ENCODE results near the gene AGO3. TPM values are rescaled to one million over a fixed set of nuclear protein-coding genes. Genes with fewer than 3 reads are reported as not detected.

AGO3 gene
- total and polyA plus RNA-seq, 10 of the 15 experiments (the other 5 are each of a cell fraction or from before 2014, with no cell fraction given): 3.9 to 35.2 (median 12.5) TPM

DNA sequence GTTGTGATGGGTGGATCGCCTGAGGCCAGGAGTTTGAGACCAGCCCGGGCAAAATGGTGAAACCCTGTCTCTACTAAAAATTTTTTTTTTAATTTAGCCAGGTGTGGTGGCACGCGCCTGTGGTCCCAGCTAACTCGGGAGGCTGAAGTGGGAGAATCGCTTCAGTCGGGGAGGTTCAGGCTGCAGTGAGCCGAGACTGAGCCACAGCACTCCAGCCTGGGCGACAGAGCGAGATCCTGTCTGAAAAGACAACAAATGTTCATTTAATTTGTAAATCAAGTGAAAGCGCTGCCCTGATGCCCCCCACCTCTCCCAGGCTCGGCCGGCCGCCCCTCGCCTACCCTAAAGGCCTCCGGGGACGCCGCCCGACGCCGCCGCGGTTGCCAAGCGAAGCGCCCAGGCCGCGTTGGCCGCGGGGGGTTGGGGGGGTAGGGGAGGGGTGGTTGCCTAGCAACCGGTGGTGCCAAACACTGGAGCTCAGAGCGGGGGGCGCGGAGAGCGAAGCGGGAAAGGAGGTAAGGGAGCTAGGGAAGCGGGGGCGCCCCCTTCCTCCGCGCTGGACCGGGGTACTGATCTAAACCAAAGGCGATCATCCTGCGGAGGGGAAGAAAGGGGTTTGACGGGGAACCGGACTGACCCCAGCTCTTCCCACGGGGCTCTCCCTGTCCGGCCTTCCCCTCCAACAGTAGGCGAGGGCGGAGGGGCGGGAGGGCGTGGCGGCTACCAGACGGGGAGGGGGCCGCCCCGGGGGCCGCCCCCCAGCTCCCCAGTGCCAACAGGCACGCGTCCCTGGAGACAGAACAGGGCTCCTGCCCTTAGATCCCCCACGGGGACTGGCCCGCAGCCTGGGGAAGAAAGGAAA is 153.0 kb downstream of the AGO3 start, which contains the start of gene TEKT2:
TSS of gene TEKT2 (plus strand) at position 460 of the 862 bp plus-strand sequence. CDS start 828 bp downstream, outside the sequence.
- FAIRE-seq: no peak
- no peaks in the 10 kb centered on the region for H3K9me3 ChIP-seq (replicated peaks; ENCODE audit: control insufficient read depth, insufficient read depth, low read length)
- ChIA-PET SMC1A (ENCODE audit: uncharacterized antibody, unreplicated experiment) (no interaction called here), RAD21 (ENCODE audit: unreplicated experiment) (no interaction called here), POLR2A (no interaction called here), CTCF (no interaction called here)
- no peaks in the 10 kb centered on the region; a peak in 1 of 4 replicates for H3K27me3 ChIP-seq (replicated peaks in 1 of 2; ENCODE audit: control insufficient read depth in 2 of 2, insufficient read depth in 2 of 2, low read length in 1 of 2)
- BruUV-seq (replicated peaks): no TSS peak
- TF ChIP-seq BMI1 (IDR thresholded peaks at IDR 0.05; ENCODE audit: borderline replicate concordance) (peak; percentile 73), EED (IDR thresholded peaks at IDR 0.05; ENCODE audit: low read depth) (no peak), NFYB (IDR thresholded peaks at IDR 0.05; ENCODE audit: insufficient read depth, low read depth, low read length) (no peak)
- WGBS (ENCODE audit: insufficient coverage, insufficient replicate concordance, low lambda C conversion rate, missing lambda C conversion rate): 29% methylated on average over 48 of the region's 59 CpGs
- no peaks in the 10 kb centered on the region for H3K36me3 ChIP-seq (ENCODE audit: control insufficient read depth in 2 of 2, insufficient read depth in 2 of 2, low read length in 1 of 2)
- peak within 1 kb of the TSS; percentile 57 for H2AFZ ChIP-seq (ENCODE audit: control insufficient read depth, low read depth, low read length)
- peaks cover 2% of the 10 kb centered on the region for H3K79me2 ChIP-seq (ENCODE audit: control insufficient read depth, insufficient read depth, low read length)
- H3K4me1 ChIP-seq (ENCODE audit: control insufficient read depth, insufficient read depth, low read length): no peaks in the 10 kb centered on the region; the same call in 1 of the 2 replicates
- in situ Hi-C loops (cut with MboI): no loop called here
- H3K4me3 ChIP-seq: peak within 1 kb of the TSS; percentile 32; the same call in 1 of the 2 replicates
- ATAC-seq: no peak
- H3K9ac ChIP-seq (ENCODE audit: control insufficient read depth, insufficient read depth, low read length): no peak within 1 kb of the TSS
- H3K27ac ChIP-seq (ENCODE audit: control insufficient read depth, insufficient read depth): no peak within 1 kb of the TSS
- DNase-seq (ENCODE audit: low read depth, low spot score): no peak
- no peaks in the 10 kb centered on the region for H4K20me1 ChIP-seq (ENCODE audit: control insufficient read depth, insufficient read depth)
- intact Hi-C loops (cut with micrococcal nuclease; ENCODE audit: unreplicated experiment): loop anchor here (10.0 kb wide), 1 partner anchor 199 kb away; the partner anchor contains the start of gene AGO1
- H3K4me2 ChIP-seq (ENCODE audit: control insufficient read depth, insufficient read depth): peak within 1 kb of the TSS; percentile 39; the same call in 1 of the 2 replicates

DNA sequence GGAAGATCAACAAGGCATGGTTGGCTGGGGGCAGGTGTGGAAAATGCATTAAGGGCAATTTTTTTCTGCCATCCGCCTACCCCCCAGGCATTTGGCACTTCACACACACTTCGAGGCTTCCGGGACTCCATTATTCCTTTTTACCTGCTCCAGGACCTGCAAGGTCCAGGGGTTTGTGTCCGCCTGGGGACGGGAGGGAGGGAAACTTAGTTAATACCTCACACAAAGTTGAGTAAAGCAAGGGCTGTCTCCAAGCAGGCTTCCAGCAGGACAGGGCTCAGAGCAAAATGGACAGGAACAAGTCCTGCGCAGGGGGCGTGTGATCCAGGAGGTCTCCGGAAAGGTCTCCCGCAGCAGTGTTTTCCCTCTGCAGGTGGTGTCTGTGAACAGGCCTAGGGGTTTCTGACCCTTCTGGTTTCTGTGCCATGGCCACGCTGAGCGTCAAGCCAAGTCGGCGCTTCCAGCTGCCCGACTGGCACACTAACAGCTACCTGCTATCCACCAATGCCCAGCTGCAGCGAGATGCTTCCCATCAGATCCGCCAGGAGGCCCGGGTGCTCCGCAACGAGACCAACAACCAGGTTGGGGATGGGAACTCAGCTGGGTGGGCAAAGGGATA is 153.7 kb downstream of the AGO3 start:
- FAIRE-seq (no peak), DNase-seq (ENCODE audit: low read depth, low spot score) (no peak), ATAC-seq (no peak)
- ChIA-PET POLR2A (no interaction called here), CTCF (no interaction called here), RAD21 (ENCODE audit: unreplicated experiment) (no interaction called here), SMC1A (ENCODE audit: uncharacterized antibody, unreplicated experiment) (no interaction called here)
- Histone ChIP-seq H4K20me1 (ENCODE audit: control insufficient read depth, insufficient read depth) (no peaks in the 10 kb centered on the region), H3K4me3 (0 out of 2 replicates have a peak overlapping the region, but pooled peaks have one; percentile 32), H3K36me3 (ENCODE audit: control insufficient read depth in 2 of 2, insufficient read depth in 2 of 2, low read length in 1 of 2) (no peaks in the 10 kb centered on the region), H3K79me2 (ENCODE audit: control insufficient read depth, insufficient read depth, low read length) (peaks cover 9% of the 10 kb centered on the region), H2AFZ (ENCODE audit: control insufficient read depth, low read depth, low read length) (peak overlapping the region; percentile 4), H3K9ac (ENCODE audit: control insufficient read depth, insufficient read depth, low read length) (no peak overlapping the region), H3K4me2 (ENCODE audit: control insufficient read depth, insufficient read depth) (peak overlapping the region; percentile 39; the same call in 1 of the 2 replicates), H3K4me1 (ENCODE audit: control insufficient read depth, insufficient read depth, low read length) (no peaks in the 10 kb centered on the region; the same call in 1 of the 2 replicates), H3K9me3 (replicated peaks; ENCODE audit: control insufficient read depth, insufficient read depth, low read length) (no peaks in the 10 kb centered on the region), H3K27ac (ENCODE audit: control insufficient read depth, insufficient read depth) (no peak overlapping the region), H3K27me3 (replicated peaks in 1 of 2; ENCODE audit: control insufficient read depth in 2 of 2, insufficient read depth in 2 of 2, low read length in 1 of 2) (no peaks in the 10 kb centered on the region; a peak in 1 of 4 replicates)
- in situ Hi-C loops (cut with MboI) (no loop called here), intact Hi-C loops (cut with micrococcal nuclease; ENCODE audit: unreplicated experiment) (loop anchor here (5.0 to 10.0 kb wide), 2 partner anchors 200 to 227 kb away; partner anchors contain the start of gene AGO1)
- BruUV-seq (replicated peaks): no TSS peak
- 72% methylated on average over 19 of the region's 19 CpGs for WGBS (ENCODE audit: insufficient coverage, insufficient replicate concordance, low lambda C conversion rate, missing lambda C conversion rate)
- no peak for TF ChIP-seq HCFC1 (IDR thresholded peaks at IDR 0.05; ENCODE audit: low read length)
- no peak for TF ChIP-seq TAF1 (IDR thresholded peaks at IDR 0.05; ENCODE audit: borderline replicate concordance, low read depth, low read length)
- no peak for TF ChIP-seq PAX5 (IDR thresholded peaks at IDR 0.05; ENCODE audit: borderline replicate concordance, low read depth, low read length)
- no peak for TF ChIP-seq BACH1 (IDR thresholded peaks at IDR 0.05; ENCODE audit: borderline replicate concordance)
- TF ChIP-seq FOXM1 (IDR thresholded peaks at IDR 0.05; ENCODE audit: low read depth, low read length): no peak
- TF ChIP-seq NFYA (IDR thresholded peaks at IDR 0.05; ENCODE audit: borderline replicate concordance, low read depth, low read length): no peak
- no peak for TF ChIP-seq CBX3 (IDR thresholded peaks at IDR 0.05; ENCODE audit: borderline replicate concordance, low read depth)
- TF ChIP-seq RAD51 (IDR thresholded peaks at IDR 0.05): no peak
